ENCODE results near the gene COQ10A. TPM values are rescaled to one million over a fixed set of nuclear protein-coding genes. Genes with fewer than 3 reads are reported as not detected.
A peak's percentile ranks its signal among the peaks of the same experiment; 100 is the strongest.

COQ10A gene
- total and polyA plus RNA-seq, 2 of the 13 experiments (the other 11 are each of a cell fraction or from before 2014, with no cell fraction given) = 21.0 to 37.3 TPM

- peak; percentile 88 to 93 for TF ChIP-seq HMGXB4 (CRISPR knock-in tag; IDR thresholded peaks at IDR 0.05; ENCODE audit: borderline replicate concordance in 1 of 2, low read depth in 1 of 2)
- peak; percentile 57; the same call in 1 of the 2 replicates for TF ChIP-seq ZNF576 (CRISPR knock-in tag; IDR thresholded peaks at IDR 0.05)
- no peak for TF ChIP-seq ZHX2 (IDR thresholded peaks at IDR 0.05; ENCODE audit: low read depth)
- no peak for TF ChIP-seq ZHX2 (CRISPR knock-in tag; IDR thresholded peaks at IDR 0.05; ENCODE audit: borderline replicate concordance)
- TF ChIP-seq ZNF513 (CRISPR knock-in tag; conservative IDR thresholded peaks at IDR 0.05) = 0 out of 2 replicates have a peak, but pooled peaks have one; percentile 19
- no peak for TF ChIP-seq FOXA3 (CRISPR knock-in tag; IDR thresholded peaks at IDR 0.05)
- TF ChIP-seq ZNF607 (CRISPR knock-in tag; IDR thresholded peaks at IDR 0.05; ENCODE audit: borderline replicate concordance) = peak; percentile 83
- TF ChIP-seq ZFP1 (CRISPR knock-in tag; IDR thresholded peaks at IDR 0.05) = peak; percentile 94
- TF ChIP-seq SRF (IDR thresholded peaks at IDR 0.05; ENCODE audit: low read depth, low read length) = no peak
- 0 out of 2 replicates have a peak, but pooled peaks have one; percentile 16 for TF ChIP-seq FOXK1 (CRISPR knock-in tag; IDR thresholded peaks at IDR 0.05; ENCODE audit: borderline replicate concordance, low read depth)
- peak; percentile 55 for TF ChIP-seq ELF1 (CRISPR knock-in tag; IDR thresholded peaks at IDR 0.05)
- TF ChIP-seq HMGXB3 (CRISPR knock-in tag; IDR thresholded peaks at IDR 0.05; ENCODE audit: borderline replicate concordance) = no peak
- 0 out of 2 replicates have a peak, but pooled peaks have one; percentile 48 for TF ChIP-seq SP2 (CRISPR knock-in tag; IDR thresholded peaks at IDR 0.05)
These were observed 49.1 kb downstream of the COQ10A start, which contains the start of gene CNPY2 (continued) for GRCh38 chr12:56315622-56316473.

Measured in HepG2 (cell line).